Neural cell (in vitro differentiated cells): Measurements from ENCODE around the gene KCTD17.

ENCODE experiments used
- CTCF ChIP-seq: fragments of 450-650 bp; IDR thresholded peaks from 2 replicates; pipeline ENCODE4 v1.5.1; 2014; ENCODE audit warnings: antibody characterized with exemption, mild to moderate bottlenecking, moderate library complexity; ENCODE audit not compliant: poor library complexity, severe bottlenecking
- EP300 ChIP-seq: fragments of 450-650 bp; conservative IDR thresholded peaks from 2 replicates; pipeline ENCODE4 v1.6.1; 2014; ENCODE audit warnings: antibody characterized with exemption, mild to moderate bottlenecking, moderate library complexity; ENCODE audit not compliant: poor library complexity, severe bottlenecking
- TAF1 ChIP-seq: IDR thresholded peaks from 2 replicates; pipeline ENCODE4 v1.6.1; 2012; ENCODE audit warnings: low read depth

- TF ChIP-seq CTCF (no peak), TAF1 (no peak), EP300 (no peak)
Observed at GRCh38 chr22:37088750-37089408, 37.3 kb downstream of the KCTD17 start.
